Activated CD4-positive, CD25-positive, alpha-beta regulatory T cell treated with anti-CD3 and anti-CD28 coated beads, Interleukin-2, amount 50 U/mL, for 72 hours (primary cell): ENCODE results near the gene VPS52.

Experiments
- DNase-seq: peaks from one replicate; pipeline ENCODE4 v3.0.0; 2021

VPS52 gene, protein sequence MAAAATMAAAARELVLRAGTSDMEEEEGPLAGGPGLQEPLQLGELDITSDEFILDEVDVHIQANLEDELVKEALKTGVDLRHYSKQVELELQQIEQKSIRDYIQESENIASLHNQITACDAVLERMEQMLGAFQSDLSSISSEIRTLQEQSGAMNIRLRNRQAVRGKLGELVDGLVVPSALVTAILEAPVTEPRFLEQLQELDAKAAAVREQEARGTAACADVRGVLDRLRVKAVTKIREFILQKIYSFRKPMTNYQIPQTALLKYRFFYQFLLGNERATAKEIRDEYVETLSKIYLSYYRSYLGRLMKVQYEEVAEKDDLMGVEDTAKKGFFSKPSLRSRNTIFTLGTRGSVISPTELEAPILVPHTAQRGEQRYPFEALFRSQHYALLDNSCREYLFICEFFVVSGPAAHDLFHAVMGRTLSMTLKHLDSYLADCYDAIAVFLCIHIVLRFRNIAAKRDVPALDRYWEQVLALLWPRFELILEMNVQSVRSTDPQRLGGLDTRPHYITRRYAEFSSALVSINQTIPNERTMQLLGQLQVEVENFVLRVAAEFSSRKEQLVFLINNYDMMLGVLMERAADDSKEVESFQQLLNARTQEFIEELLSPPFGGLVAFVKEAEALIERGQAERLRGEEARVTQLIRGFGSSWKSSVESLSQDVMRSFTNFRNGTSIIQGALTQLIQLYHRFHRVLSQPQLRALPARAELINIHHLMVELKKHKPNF

DNA sequence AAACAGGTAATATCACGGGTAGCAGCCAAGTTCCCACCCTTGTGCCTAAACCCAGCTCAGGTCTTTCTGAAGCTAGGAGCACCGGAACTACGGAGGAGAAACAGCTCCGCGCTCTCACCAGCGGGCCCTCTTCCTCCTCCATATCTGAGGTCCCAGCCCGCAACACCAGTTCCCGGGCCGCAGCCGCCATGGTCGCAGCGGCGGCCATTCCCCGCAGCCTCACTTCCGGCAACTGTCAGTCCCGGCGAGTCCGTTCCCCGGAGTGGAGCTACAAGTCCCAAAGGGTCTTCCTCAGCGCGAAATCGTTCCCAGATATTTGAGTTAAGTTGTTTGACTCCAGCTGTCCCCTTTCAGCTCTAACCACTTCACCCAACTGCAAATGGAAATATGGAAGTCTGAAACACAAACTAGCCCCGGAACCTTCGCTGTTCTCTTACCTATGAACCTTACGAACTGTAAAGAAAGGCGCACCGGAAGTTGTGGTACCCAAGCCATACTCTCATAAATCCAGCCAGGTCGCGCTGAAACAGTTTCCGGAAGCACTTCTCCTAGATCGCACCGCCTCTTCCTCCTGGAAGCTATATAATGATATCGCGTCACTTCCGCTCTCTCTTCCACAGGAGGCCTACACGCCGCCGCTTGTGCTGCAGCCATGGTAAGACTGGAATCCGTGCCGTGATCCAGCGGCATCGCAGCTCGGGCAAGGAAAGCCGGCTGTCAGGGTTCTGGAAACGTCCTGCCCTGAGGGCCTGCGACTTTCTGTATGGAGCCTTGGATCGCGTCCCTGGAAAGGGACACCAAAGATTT, at the start of gene VPS52, which contains the start of gene RPS18:
VPS52 (minus strand) TSS at position 409 of the 807 bp plus-strand sequence; CDS start at position 208, 201 bp downstream.
RPS18 (plus strand) TSS at position 608 of the 807 bp plus-strand sequence; CDS start at position 653, 45 bp downstream.
- peak; percentile 81 for DNase-seq

DNA sequence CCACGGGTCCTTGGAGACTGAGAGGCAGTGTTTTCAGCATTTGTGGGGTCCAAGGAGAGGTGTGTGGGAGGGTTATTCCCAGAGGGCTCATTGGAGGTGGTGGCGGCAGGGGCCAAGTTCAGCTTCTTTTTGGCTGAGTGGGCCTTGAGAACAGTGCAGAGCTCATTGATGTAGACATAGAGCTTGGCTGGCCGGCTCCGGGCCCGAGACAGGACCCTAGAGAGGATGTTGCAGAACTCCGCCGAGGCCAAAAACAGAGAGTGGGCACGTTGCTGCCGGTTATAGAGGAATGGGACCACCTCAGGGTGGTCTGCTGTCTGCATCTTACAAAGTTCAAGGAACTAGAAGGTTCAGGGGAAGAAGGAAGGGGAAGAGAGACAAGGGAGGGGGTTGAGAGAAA, 49.6 kb upstream of the VPS52 start:
- DNase-seq, result no peak

DNA sequence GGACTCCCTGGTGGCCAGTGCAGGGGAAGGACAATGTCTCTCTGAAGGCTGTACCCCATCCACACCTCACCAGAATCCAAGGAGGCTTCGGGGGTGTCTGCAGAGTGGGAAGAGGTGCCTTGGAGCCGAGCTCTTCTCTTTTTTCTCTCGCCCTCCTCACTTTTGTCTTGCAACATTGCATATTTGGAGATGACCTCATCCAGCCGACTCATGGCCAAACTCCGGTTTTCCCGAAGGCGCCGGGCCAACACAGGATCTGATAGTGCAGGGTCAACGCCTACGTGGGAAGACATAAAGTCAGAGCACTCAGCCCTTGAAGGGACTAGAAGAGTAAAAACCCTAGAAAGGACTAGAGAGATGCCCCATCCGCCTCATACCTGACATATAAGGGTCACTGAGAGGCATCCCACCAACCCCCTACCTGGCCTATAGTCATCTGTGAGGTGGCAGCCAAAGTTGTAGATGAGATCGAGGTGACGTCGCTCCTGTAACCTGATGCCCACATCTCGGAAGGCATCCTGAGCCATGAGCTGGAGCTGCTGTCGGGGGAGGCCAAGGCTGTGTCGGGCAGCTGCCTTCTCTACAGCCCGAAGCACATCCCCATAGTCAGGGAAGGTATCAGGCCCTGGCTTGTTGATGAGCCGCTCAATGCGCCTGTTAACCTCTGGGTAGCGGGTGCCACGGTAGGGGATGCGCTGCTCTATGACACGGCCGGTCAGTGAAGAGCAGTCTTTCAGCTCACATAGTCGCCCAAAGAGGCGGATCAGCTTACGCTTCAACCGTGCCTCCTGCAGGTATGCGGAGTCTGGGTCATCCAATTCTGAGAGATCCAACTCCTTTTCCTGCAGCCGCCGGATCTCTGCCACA, 48.9 kb upstream of the VPS52 start:
- no peak for DNase-seq

DNA sequence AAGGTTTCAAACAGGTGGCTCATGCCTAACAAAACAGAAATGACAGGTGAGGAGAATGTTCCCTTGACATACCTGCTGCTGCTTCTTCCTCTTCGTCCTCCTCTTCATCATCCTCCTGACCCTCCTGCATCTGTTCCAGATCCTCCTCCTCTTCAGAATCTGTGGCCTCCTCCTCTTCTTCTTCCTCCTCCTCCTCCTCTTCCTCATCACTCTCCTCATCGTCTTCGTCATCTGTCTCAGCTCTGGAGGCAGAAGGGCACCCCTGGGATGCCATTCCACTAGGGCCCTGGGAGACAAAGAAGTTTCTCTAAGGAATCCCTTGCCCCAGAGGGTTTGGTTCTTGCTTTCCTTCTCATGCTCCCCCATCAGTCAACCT, 48.3 kb upstream of the VPS52 start:
- DNase-seq, result no peak

DNA sequence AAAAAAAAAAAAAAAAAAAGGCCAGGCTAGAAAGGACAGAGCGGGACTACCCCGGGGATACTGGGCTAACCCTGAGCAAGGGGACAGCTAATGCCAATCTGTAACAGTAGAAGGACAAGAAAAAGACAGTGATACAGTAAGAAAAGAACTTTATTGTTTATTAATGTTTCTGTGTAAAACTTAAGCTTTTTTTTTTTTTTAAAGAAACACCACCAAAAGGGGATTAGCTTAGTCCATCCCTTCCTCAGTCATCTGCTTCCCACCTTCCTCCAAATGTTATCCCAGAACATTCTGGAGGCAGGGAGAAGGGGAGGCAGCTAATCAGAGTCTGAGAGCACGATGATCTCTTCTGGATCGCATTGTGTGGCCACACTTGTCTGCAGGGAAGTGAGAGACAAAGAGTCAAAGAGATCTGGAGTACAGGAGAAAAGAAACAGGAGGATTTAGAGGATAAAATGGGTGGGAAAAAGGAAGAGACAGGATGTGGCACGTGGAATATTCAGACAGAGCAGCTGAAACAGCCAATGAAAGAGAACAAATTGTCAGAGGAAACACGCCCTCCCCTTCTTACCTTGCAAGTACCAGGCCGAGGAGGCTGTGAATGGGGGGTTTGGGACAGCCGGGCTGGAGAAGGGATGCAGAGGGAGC, 46.9 kb upstream of the VPS52 start:
- no peak for DNase-seq

DNA sequence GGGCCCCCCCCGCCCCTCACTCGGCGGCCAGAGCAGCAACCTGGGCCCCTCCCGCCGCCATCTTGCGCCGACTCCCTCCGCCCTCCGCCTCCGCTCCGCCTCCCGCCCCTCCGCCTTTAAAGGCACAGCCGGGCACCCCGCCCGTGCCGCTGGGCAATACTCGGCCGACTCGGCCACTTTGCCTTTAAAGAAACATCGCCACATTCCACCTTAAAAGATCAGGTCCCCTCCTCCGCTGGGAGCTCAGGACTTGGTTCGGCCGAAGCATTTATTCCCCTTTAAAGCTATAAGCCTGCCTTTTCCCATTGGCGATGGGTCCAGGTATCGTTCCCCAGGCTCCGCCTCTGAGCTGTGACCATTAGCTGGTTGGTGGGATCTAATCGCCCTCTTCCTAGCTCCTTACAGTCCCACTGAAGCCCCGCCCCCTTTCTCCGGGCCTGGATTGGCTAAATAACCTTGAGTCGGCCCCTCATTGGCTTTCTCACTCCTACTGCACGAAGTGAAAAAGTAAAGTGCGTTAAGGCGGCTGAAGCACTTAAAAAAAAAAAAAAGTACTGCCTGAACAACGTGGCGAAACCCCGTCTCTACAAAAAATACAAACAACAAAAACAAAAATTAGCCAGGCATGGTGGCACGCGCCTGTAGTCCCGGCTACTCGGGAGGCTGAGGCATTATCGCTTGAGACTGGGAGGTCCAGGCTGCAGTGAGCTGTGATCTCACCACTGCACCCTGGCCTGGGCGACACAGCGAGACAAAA, 46.2 kb upstream of the VPS52 start, which contains the start of gene ZBTB22:
ZBTB22 (minus strand) TSS at position 76 of the 757 bp plus-strand sequence. CDS start 828 bp downstream, outside the sequence.
- DNase-seq, result peak; percentile 93

DNA sequence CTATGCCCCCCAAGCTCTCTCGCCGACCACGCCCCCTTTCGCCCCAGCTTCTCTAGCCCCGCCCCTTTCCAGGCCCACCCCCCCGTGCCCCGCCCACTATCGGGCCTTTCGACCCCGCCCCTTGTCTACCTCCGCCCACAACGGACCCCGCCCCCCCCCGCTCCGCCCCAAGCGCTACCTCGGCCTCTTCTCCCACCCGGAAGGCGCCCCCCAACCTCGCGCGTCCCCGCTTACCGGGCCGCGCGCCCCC, 45.7 kb upstream of the VPS52 start:
- no peak for DNase-seq

DNA sequence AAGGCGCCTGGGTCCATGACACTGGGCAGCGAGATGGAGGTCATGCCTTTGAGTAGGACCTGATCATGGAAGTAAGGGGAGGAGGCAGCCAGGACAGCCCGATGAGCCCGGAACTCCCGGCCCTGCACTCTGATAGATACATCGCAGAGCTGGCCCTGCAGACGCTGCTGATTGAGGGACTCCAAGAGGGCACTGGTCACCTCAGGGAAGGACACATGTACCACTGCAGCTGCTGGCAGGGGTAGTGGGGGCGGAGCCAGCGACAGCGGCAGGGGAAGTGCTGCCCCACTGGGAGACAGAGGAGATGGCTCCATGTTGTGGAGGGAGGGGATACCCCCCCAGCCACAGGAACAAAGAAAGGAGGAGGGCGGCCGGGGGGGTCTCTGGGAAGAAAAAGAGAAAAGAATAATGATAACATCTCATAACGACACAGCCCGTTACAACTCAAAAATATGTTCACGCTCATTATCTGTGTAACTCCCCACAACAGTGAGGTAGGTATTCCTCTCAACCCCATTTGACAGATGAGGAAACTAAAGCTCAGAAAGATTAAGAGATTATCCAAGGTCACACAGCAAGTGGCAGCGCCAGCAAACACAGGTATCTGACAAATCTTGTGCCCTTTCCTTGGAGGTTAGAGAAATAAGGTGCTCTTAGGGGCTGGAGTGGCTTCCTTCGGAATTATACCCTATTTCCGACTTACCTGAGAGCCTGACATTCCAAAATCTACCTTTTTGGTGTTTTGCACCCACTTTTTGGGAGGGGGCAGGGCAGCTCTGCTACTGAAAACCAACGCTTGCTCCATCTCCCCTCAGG, 45.1 kb upstream of the VPS52 start:
- DNase-seq, result no peak

DNA sequence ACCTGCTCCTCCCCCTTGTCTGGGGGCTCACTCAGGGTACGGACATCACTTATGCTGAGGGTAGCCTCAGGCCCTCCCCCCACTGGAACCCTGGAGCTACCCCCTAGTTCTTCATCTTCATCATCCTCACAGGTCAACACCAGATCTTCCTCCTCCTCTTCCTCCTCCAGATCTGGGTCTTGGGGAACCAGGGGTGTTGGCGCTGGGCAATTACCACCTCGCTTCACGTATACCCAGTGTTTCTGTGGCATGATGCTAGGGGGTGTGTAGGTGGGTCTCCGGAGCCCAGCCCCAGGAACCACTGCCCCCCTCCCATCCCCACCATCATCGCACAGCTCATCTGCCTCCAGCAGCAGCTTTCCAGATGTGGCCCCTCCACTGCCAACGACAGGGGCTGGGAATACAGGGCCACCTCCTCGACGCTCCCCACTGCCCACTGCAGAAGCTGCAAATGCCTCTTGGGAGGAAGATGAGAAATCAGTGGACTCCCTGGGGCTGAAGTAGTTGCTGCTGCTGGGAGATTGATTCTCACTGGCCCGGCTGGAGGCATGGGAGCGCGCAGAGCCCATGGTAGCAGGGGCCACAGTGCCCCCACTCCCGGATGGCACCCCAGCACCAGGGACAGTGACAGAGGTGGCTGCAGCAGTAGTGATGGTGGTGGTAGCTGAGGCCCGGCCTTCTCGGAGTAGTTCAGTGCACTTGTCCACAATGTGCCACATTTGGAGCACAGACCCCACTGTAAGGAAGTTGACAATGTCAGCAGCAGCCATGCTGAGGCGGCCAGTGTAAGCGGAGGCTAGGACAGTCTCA, 44.3 kb upstream of the VPS52 start:
- no peak for DNase-seq

DNA sequence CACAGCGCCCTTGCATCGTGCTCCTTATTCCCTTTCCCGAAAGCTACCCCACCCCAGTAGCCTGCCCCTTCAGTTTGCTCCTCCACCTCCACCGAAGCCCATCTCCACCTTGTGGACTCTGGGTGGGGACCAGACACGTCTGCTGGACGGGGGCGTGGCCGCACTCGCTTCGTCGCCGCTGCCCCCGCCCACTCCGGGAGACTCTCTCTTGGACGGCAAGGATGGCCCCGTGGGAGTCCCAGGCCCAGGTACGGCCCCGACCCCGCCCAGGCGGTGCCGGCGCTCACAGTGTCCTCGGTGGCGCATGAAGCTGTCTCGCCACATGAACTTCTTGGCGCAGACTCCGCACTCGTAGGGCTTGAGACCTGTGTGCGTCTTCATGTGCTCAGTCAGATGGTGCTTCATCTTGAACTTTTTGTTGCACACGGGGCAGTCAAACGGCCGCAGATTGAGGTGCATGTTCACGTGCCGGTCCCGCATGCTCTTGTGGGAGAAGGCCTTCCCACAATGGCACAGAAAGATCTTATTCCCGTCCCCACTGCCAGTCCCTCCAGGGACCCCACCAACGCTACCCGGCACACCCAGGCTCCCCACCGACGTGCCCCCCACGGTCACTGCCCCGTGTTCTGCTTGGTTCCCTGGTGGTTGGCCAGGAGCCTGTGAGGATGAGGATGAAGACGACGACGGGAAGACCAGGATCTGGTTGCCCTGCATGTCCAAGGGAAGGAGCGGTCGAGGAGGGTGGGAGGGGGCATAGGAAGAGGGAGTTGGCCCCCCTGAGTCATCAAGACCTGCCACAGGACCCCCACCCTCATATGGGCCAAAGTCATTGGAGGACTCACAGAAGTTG, 43.5 kb upstream of the VPS52 start:
- DNase-seq, result no peak

DNA sequence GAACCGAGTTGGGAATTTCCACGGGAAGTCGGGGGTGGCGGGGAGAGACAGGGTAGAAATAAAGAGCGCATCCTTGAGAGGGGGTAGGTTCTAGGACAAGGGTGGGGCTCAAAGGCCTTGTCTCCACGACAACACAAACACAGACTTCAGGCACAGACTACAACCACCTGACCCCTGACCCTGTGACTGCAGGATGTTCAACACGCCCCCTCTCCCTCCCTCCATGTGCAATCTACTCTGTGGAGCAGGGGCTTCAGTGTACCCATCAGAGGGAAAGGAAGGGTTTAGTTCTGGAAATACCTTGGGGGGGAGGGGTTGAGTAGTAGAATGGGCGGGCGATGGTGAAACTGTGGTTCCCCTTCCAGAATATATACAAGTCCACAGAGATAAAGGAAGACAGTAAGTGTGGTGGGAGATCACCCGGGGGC, 42.9 kb upstream of the VPS52 start:
- peak; percentile 60 for DNase-seq

DNA sequence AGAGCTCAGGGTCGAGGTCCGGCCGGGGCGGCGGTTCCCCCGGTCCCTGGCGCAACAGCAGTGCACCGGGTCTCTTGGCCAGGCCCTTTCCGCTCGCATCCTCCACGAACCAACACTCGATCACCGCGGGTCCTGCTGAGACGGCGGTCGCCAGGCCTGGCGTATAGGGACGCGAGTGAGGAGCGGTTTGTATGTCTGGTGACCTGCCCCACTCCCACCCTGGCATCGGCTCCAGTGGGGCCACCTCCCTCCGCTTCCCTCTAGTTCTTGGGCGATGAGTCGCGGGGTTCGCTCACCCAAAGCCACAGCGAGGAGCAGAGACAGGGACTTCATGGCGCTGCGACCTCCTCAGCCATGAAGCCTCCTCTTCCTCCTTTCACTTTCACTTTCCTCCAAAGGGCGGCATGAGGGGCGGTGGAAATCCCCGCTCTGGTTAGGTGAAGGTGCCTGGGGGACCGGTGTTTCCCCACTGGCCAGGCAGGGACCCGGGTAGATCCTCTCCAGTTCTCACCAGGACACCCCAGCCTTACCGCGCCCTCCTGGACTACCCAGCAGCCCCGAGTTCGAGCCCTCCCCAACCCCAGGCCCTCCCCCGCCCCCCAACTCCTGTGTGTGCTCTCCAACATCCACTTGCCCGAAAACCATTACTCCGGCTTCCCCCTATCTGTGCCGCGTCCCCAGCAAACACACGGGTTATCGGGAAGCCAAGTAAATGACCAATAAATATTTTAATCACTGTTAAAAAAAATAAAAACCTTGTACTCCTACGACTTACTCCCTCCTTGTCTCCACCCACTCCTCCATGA, 42.2 kb upstream of the VPS52 start, which contains the start of gene TAPBP:
TAPBP (minus strand) TSS at position 370 of the 806 bp plus-strand sequence; CDS start at position 333, 37 bp downstream.
- DNase-seq, result peak; percentile 78

DNA sequence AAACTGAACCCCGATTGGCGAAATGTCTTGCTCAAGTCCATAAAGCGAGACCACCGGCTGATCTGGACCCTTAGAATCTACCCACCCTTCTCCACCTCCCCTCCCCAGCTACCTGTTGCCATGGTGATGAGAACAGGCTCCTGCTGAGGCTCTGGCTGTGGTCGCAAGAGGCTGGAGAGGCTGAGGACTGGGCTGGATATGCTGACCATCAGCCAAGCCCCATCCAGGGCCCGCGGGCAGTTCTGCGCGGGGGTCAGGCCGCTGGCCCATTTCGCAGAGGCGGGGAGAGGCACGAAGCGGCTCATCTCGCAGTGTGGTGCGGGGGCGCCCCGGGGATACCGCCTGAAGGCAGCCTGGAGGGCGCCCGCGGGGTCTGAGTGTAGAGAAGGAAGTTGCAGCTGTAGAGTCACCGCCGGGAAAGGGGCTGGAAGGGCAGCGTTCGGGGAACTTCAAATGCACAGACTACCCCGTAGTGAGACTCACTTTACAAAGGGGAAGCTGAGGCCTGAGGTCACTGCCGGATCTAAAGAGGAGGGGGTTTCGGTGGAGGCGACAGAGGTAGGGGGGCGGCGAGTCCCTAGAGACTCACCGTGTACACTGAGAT, 41.5 kb upstream of the VPS52 start:
- DNase-seq, result peak; percentile 64

DNA sequence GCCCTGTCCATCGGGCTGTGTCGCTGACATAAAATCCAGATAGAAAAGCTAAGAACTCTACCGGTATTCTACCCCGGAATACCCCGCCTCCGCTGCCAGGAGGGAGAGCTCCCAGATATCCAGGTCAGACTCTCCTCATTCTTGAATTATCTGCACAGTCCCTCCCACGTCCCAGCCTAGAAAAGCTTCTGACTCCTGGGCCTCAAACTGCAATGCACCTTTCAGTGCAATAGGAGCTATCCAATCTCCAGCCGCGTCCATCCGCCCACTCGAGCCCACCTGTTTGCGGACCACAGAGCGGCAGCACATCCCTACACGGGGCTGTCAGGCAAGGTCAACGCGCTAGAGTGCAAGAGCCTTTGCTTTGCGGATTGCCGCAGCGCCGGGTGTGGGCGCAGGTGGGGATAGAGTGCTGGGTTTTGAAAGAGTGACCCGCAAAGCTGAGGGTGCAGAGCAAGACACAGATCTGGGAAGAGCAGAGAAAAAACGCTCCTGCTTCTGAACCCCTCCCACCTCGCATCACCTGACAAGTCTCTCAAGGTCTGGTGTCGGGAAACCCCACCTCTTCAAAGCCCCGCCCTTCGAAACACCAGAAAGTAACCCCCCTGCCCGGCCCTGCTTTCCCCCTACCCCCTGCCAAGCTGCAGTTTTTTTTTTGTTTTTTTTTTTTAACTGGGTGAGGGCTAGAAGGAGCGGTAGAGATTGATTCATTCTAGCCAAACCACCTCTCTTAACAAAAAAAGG, 40.9 kb upstream of the VPS52 start:
- DNase-seq, result peak; percentile 75

DNA sequence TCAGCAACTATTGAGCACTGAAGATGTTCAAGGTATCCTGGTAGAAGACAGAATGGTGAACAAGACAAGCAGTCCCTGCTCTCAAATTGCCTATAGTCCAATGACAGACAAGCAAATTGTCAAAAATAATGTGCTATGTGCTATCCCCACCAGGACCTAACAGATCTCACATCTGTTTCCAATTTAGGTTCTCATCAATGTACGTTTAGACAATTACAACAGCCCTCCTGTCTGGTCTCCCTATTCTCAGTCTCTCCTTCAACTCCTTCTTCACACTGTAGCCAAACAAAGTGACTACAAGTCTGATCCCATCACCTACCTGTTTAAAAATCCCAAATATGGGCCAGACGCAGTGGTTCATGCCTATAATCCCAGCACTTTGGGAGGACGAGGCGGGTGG, 34.7 kb upstream of the VPS52 start:
- DNase-seq, result no peak

DNA sequence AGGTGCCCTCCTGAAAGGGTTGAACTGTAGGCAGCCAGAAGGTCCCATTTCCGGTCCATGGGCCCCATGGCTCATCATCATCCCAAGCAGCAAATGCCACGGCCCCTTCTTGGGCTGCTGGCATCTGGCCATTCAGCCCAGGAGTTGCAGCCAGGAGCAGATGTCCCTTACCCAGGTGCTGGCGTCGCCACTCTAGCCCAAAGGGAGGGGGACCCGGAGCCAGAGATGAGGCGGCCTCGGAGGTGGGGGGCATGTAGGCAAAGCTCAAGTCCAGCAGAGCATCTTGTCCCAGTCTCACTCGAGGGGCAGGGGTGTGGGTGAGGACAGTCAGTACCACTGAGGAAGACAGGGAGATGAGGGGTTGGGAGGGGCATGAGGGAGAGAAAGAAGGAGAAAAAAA, 33.4 kb upstream of the VPS52 start:
- DNase-seq, result no peak
